Thyroid gland (tissue), 4 donors: ENCODE results near the gene DNASE2.
A peak's percentile ranks its signal among the peaks of the same experiment; 100 is the strongest.

Experiments used
- POLR2A ChIP-seq, 2 donors: fragments of 450-650 bp; IDR thresholded peaks; one replicate each; pipeline ENCODE4 v1.6.1; 2017; ENCODE audit warnings: antibody characterized with exemption in 2 of 2, mild to moderate bottlenecking in 2 of 2, moderate library complexity in 1 of 2
- TF ChIP-seq, protein P1 (sequence below), 6 experiments: fragments of 200-600 bp in 3 of 6; fragments of 450-650 bp in 3 of 6; sonication (generic) in 3 of 6; IDR thresholded peaks; one replicate each; pipeline ENCODE4 v1.5.1; 2016 to 2019; ENCODE audit warnings: antibody characterized with exemption in 6 of 6, mild to moderate bottlenecking in 2 of 6, inconsistent platforms in 1 of 6, moderate library complexity in 1 of 6

DNA sequence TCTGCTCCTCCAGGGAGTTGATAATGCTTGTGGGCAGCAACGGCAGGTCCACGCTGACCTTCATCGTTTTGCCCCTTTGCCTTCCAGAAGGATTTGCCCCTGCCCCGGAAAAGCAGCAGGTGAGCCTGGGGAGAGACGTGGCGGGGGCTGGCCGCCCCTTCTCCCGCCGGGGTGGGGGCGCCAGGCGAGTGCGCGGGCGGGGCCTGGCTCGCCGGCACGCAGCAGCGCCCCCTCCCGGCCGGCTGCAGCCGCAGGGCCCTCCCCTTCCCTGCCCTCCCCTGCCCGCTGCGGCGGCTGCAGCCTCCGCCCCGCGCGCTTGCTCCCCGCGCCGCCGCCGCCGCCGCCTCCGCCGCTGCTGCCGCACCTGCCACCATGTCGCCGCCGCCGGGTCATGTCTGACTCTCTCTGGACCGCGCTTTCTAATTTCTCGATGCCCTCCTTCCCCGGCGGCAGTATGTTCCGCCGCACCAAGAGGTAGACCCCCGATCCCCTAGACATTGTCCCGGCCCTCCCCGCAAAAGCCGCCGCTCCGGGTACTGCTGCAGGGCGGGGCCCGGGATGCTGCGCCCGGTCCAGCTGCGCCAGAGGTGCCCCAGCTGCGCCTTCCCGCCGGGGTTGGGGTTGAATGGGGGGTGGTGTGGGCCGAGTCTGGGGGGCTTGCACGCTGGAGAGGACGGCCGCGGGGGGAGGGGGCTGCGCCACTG is 42.9 kb downstream of the DNASE2 start, which contains the start of gene MAST1:
- TF ChIP-seq, protein P1, sequence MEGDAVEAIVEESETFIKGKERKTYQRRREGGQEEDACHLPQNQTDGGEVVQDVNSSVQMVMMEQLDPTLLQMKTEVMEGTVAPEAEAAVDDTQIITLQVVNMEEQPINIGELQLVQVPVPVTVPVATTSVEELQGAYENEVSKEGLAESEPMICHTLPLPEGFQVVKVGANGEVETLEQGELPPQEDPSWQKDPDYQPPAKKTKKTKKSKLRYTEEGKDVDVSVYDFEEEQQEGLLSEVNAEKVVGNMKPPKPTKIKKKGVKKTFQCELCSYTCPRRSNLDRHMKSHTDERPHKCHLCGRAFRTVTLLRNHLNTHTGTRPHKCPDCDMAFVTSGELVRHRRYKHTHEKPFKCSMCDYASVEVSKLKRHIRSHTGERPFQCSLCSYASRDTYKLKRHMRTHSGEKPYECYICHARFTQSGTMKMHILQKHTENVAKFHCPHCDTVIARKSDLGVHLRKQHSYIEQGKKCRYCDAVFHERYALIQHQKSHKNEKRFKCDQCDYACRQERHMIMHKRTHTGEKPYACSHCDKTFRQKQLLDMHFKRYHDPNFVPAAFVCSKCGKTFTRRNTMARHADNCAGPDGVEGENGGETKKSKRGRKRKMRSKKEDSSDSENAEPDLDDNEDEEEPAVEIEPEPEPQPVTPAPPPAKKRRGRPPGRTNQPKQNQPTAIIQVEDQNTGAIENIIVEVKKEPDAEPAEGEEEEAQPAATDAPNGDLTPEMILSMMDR (IDR thresholded peaks at IDR 0.05), result peak in 3 of 6 experiments; percentile 36 to 70 (median 41)
- TF ChIP-seq POLR2A (IDR thresholded peaks at IDR 0.05), result no peak
